H1 (cell line): ENCODE results near the gene AK5. TPM values are rescaled to one million over a fixed set of nuclear protein-coding genes. Genes with fewer than 3 reads are reported as not detected.

Experiments used
- EGR1 ChIP-seq: IDR thresholded peaks from 2 replicates; pipeline ENCODE4 v1.6.1; 2011; ENCODE audit warnings: low read depth, low read length, borderline replicate concordance
- MAFK ChIP-seq: IDR thresholded peaks from 2 replicates; pipeline ENCODE4 v1.6.1; 2012; ENCODE audit warnings: low read depth, mild to moderate bottlenecking, improper control_type of control experiment, low read length
- polyA plus RNA-seq, 7 experiments: library from polyadenylated mRNA; depleted of rRNA in 3 of 7; stranded (reverse) in 5 of 7; unstranded in 2 of 7; fragments of >200 nt in 5 of 7; fragments of 200-250 nt in 2 of 7; gene quantifications; 1 replicate in 5 of 7; 2 replicates in 1 of 7; 4 replicates in 1 of 7; pipeline versions ENCODE4 v1.2.1 to v1.2.3, GENCODE V29; 2011 to 2013; ENCODE audit warnings: missing spikeins in 2 of 7, mixed read lengths in 2 of 7
- total RNA-seq: library from RNA; stranded (reverse); fragmentation: NEBNext Ultra II Directional; extraction: Animal tissue kit (Norgen Biotek cat#: 25700); gene quantifications from 2 replicates; pipeline ENCODE4 v1.2.1, GENCODE V29; 2021
- TF ChIP-seq, protein P1 (sequence below): IDR thresholded peaks from 2 replicates; pipeline ENCODE4 v1.6.1; 2011; ENCODE audit warnings: low read depth, mild to moderate bottlenecking, low read length; ENCODE audit not compliant: insufficient read depth

The AK5 gene
- total and polyA plus RNA-seq, 2 of the 8 experiments (the other 6 are each of a cell fraction or from before 2014, with no cell fraction given): 2.0 to 7.1 TPM

DNA sequence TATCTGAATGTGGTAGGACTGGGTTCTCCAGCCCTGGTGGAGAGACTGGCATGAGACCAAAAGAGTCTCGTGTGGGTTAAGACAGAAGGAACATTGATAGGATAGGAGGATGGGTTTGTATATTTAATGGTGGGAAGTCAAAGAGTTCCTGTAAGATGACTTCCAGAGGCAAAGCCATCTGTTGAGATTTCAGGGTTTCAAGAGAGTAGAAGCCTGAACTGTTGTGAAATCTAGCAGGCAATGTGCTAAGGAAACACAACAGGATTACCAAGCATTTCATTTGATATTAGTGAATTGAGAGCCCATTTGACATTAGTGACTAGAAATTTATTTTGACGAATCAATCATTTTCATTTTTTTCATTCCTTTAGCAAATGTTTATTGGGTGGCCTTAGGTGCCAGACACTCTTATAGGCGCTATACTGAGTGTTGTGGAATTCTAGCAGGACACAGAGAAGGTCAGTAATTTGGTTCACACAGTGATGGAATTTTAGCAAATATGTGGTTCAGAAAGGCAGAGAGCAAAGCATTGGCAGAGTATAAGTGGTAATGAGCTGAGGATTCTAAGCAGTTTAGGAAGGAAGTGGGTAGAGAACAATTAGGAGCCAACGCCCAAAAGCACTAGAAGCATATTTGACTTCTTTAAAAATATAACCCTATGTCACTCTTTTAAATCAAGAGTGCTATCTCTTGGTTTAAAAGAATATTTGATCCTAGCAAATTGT lies 149.3 kb downstream of the AK5 start (continued):
- TF ChIP-seq MAFK (no peak), EGR1 (no peak)
- TF ChIP-seq, protein P1, sequence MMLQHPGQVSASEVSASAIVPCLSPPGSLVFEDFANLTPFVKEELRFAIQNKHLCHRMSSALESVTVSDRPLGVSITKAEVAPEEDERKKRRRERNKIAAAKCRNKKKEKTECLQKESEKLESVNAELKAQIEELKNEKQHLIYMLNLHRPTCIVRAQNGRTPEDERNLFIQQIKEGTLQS: no peak
